H1 (cell line): ENCODE measurements around the gene GPR83. TPM values are rescaled to one million over a fixed set of nuclear protein-coding genes. Genes with fewer than 3 reads are reported as not detected.

Source experiments
- CTCF ChIA-PET: fragments of 300-600 bp; sonication (Branson Sonifier 250); formaldehyde crosslinking; loops from one replicate; lab custom pipeline; 2021; ENCODE audit not compliant: partially characterized antibody; lab: Charles Lee
- POLR2A ChIA-PET: fragments of 300-600 bp; sonication (Branson Sonifier 250); formaldehyde crosslinking; loops from one replicate; lab custom pipeline; 2021; ENCODE audit warnings: inconsistent platforms; ENCODE audit not compliant: partially characterized antibody; lab: Charles Lee
- DNase-seq, 2 experiments: peaks; one replicate each; pipeline versions ENCODE4 v3.0.0 to v3.0.0-alpha.2; 2010 to 2022; ENCODE audit warnings: low spot score in 2 of 2, low read depth in 1 of 2, mixed read lengths in 1 of 2
- FAIRE-seq: peaks from 2 replicates; lab custom pipeline; 2011; peaks lifted over from hg19 to GRCh38; lab: Jason Lieb, UNC
- H2AFZ ChIP-seq: 2 replicates; pipeline ENCODE4 v1.8.1; 2012; ENCODE audit warnings: low read length, inconsistent platforms
- H2AK5ac ChIP-seq: 2 replicates; pipeline ENCODE4 v1.6.1; 2013; ENCODE audit warnings: low read depth, low read length
- H2BK120ac ChIP-seq: replicated peaks from 2 replicates; pipeline ENCODE3; 2013; ENCODE audit warnings: low read depth, low read length, inconsistent platforms
- H2BK12ac ChIP-seq: 2 replicates; pipeline ENCODE4 v1.6.1; 2013; ENCODE audit warnings: low read depth, low read length
- H2BK15ac ChIP-seq: 2 replicates; pipeline ENCODE4 v1.6.1; 2013; ENCODE audit warnings: low read length
- H2BK20ac ChIP-seq: 2 replicates; pipeline ENCODE4 v1.6.1; 2013; ENCODE audit warnings: low read length
- H2BK5ac ChIP-seq: 2 replicates; pipeline ENCODE4 v1.6.1; 2013; ENCODE audit warnings: low read depth, low read length
- H3K14ac ChIP-seq: 2 replicates; pipeline ENCODE4 v1.6.1; 2013; ENCODE audit warnings: inconsistent platforms; ENCODE audit not compliant: insufficient read length
- H3K18ac ChIP-seq: 2 replicates; pipeline ENCODE4 v1.6.1; 2013; ENCODE audit warnings: low read length; ENCODE audit errors: extremely low read depth
- H3K23ac ChIP-seq: 2 replicates; pipeline ENCODE4 v1.6.1; 2013; ENCODE audit warnings: inconsistent platforms; ENCODE audit not compliant: insufficient read length
- H3K23me2 ChIP-seq: 2 replicates; pipeline ENCODE4 v1.6.1; 2013; ENCODE audit warnings: low read depth, low read length
- H3K27ac ChIP-seq: 2 replicates; pipeline ENCODE4 v1.6.1; 2011; ENCODE audit warnings: low read depth, low read length, inconsistent platforms
- H3K27me3 ChIP-seq, 4 experiments: replicated peaks in 1 of 4; 1 replicate in 1 of 4; 2 replicates in 3 of 4; pipeline versions ENCODE4 v1.6.1 to v1.8.1; 2011 to 2013; ENCODE audit warnings: low read length in 3 of 4, mild to moderate bottlenecking in 3 of 4, inconsistent platforms in 2 of 4, mixed read lengths in 2 of 4, moderate library complexity in 1 of 4; ENCODE audit not compliant: control insufficient read depth in 3 of 4, insufficient read depth in 3 of 4; ENCODE audit errors: extremely low read depth in 1 of 4
- H3K36me3 ChIP-seq, 4 experiments: 2 replicates each; pipeline versions ENCODE4 v1.6.1 to v1.8.1; 2011 to 2013; ENCODE audit warnings: mild to moderate bottlenecking in 4 of 4, low read length in 3 of 4, moderate library complexity in 2 of 4, control low read depth in 1 of 4, inconsistent platforms in 1 of 4; ENCODE audit not compliant: insufficient read depth in 4 of 4, control insufficient read depth in 2 of 4
- H3K4ac ChIP-seq: replicated peaks from 2 replicates; pipeline ENCODE3; 2013; ENCODE audit warnings: low read length, low read depth, mixed read lengths, inconsistent platforms; ENCODE audit not compliant: insufficient read length
- H3K4me1 ChIP-seq, 4 experiments: replicated peaks in 1 of 4; 1 replicate in 1 of 4; 2 replicates in 3 of 4; pipeline versions ENCODE4 v1.6.1 to v1.8.1; 2011 to 2013; ENCODE audit warnings: low read length in 3 of 4, inconsistent platforms in 2 of 4, mixed read lengths in 1 of 4; ENCODE audit not compliant: insufficient read depth in 4 of 4, control insufficient read depth in 3 of 4
- H3K4me2 ChIP-seq, 2 experiments: 2 replicates each; pipeline versions ENCODE4 v1.6.1 to v1.8.1; 2011 to 2013; ENCODE audit warnings: low read depth in 2 of 2, low read length in 2 of 2, control low read depth in 1 of 2, inconsistent platforms in 1 of 2, mild to moderate bottlenecking in 1 of 2; ENCODE audit not compliant: insufficient read depth in 1 of 2
- H3K4me3 ChIP-seq, 4 experiments: fragments of 200-600, 300-600 bp in 1 of 4; sonication (generic), shearing (Covaris generic), sonication (Bioruptor Twin) in 1 of 4; 2 replicates each; pipeline versions ENCODE4 v1.5.1 to v1.8.1; 2011 to 2016; ENCODE audit warnings: low read length in 4 of 4, low read depth in 3 of 4, control low read depth in 2 of 4, inconsistent platforms in 2 of 4, mild to moderate bottlenecking in 2 of 4, mixed read lengths in 1 of 4, moderate library complexity in 1 of 4; ENCODE audit not compliant: insufficient read depth in 2 of 4; ENCODE audit errors: extremely low read depth in 1 of 4
- H3K56ac ChIP-seq: replicated peaks from 2 replicates; pipeline ENCODE3; 2013; ENCODE audit warnings: low read depth, mild to moderate bottlenecking, mixed read lengths, low read length, inconsistent platforms; ENCODE audit not compliant: insufficient read length
- H3K79me1 ChIP-seq: 2 replicates; pipeline ENCODE4 v1.6.1; 2013; ENCODE audit warnings: low read depth, low read length, control low read depth
- H3K79me2 ChIP-seq, 2 experiments: 2 replicates each; pipeline versions ENCODE4 v1.6.1 to v1.8.1; 2012 to 2013; ENCODE audit warnings: low read length in 2 of 2, mild to moderate bottlenecking in 2 of 2, inconsistent platforms in 1 of 2; ENCODE audit not compliant: insufficient read depth in 2 of 2, control insufficient read depth in 1 of 2
- H3K9ac ChIP-seq, 4 experiments: replicated peaks in 1 of 4; 1 replicate in 1 of 4; 2 replicates in 3 of 4; pipeline versions ENCODE4 v1.6.1 to v1.8.1; 2011 to 2013; ENCODE audit warnings: low read depth in 3 of 4, low read length in 3 of 4, control low read depth in 2 of 4, mild to moderate bottlenecking in 2 of 4, moderate library complexity in 2 of 4, inconsistent platforms in 1 of 4; ENCODE audit errors: extremely low read depth in 1 of 4
- H3K9me3 ChIP-seq, 2 experiments: 2 replicates each; pipeline versions ENCODE4 v1.6.1 to v1.8.1; 2012 to 2013; ENCODE audit warnings: mild to moderate bottlenecking in 2 of 2, moderate library complexity in 2 of 2, control low read depth in 1 of 2, inconsistent platforms in 1 of 2, low read depth in 1 of 2, low read length in 1 of 2, mixed read lengths in 1 of 2; ENCODE audit not compliant: insufficient read depth in 2 of 2
- H4K20me1 ChIP-seq, 2 experiments: replicated peaks in 1 of 2; 2 replicates each; pipeline versions ENCODE3 to v1.8.1; 2011 to 2013; ENCODE audit warnings: inconsistent platforms in 2 of 2, low read length in 2 of 2, mild to moderate bottlenecking in 1 of 2; ENCODE audit not compliant: insufficient read depth in 2 of 2, control insufficient read depth in 1 of 2
- H4K5ac ChIP-seq: 2 replicates; pipeline ENCODE4 v1.6.1; 2013; ENCODE audit warnings: low read length, low read depth, mixed read lengths, inconsistent platforms; ENCODE audit not compliant: insufficient read length
- H4K8ac ChIP-seq: 2 replicates; pipeline ENCODE4 v1.8.0; 2013; ENCODE audit warnings: mild to moderate bottlenecking, moderate library complexity, low read length, inconsistent platforms; ENCODE audit not compliant: insufficient read depth; ENCODE audit errors: extremely low read depth
- H4K91ac ChIP-seq: replicated peaks from 2 replicates; pipeline ENCODE3; 2013; ENCODE audit warnings: low read length, mixed read lengths, inconsistent platforms; ENCODE audit not compliant: insufficient read length
- CTBP2 ChIP-seq: IDR thresholded peaks from 2 replicates; pipeline ENCODE4 v1.7.0; 2011; ENCODE audit warnings: borderline replicate concordance, mild to moderate bottlenecking, moderate library complexity, mixed read lengths, low read length; ENCODE audit not compliant: insufficient read depth, insufficient read length
- KDM4A ChIP-seq: IDR thresholded peaks from one replicate; pipeline ENCODE4 v1.7.1; 2012; ENCODE audit warnings: low read depth, mild to moderate bottlenecking, moderate library complexity, low read length, inconsistent platforms; ENCODE audit not compliant: severe bottlenecking
- RNF2 ChIP-seq: fragments of 200-900, 300-1000 bp; sonication (generic); IDR thresholded peaks from 2 replicates; pipeline ENCODE4 v1.7.1; 2016; ENCODE audit warnings: borderline replicate concordance, low read depth, mild to moderate bottlenecking, antibody characterized with exemption, low read length; ENCODE audit not compliant: poor library complexity, severe bottlenecking; ENCODE audit errors: missing control alignments
- WGBS, 2 experiments: shearing (Covaris generic) in 1 of 2; methylation state at CpG; one replicate each; pipeline versions ENCODE4 v1.1.6 to v1.1.7; 2013 to 2015; ENCODE audit warnings: low lambda C conversion rate in 2 of 2, mixed read lengths in 2 of 2, inconsistent platforms in 1 of 2, low coverage in 1 of 2, missing lambda C conversion rate in 1 of 2; ENCODE audit not compliant: insufficient replicate concordance in 2 of 2, insufficient coverage in 1 of 2, insufficient read length in 1 of 2; ENCODE audit errors: extremely low coverage in 1 of 2, missing lambda C conversion rate in 1 of 2; 5-methylcytosine and 5-hydroxymethylcytosine counted together
- polyA plus RNA-seq, 7 experiments: library from polyadenylated mRNA; depleted of rRNA in 3 of 7; stranded (reverse) in 5 of 7; unstranded in 2 of 7; fragments of >200 nt in 5 of 7; fragments of 200-250 nt in 2 of 7; gene quantifications; 1 replicate in 5 of 7; 2 replicates in 1 of 7; 4 replicates in 1 of 7; pipeline versions ENCODE4 v1.2.1 to v1.2.3, GENCODE V29; 2011 to 2013; ENCODE audit warnings: missing spikeins in 2 of 7, mixed read lengths in 2 of 7
- total RNA-seq: library from RNA; stranded (reverse); fragmentation: NEBNext Ultra II Directional; extraction: Animal tissue kit (Norgen Biotek cat#: 25700); gene quantifications from 2 replicates; pipeline ENCODE4 v1.2.1, GENCODE V29; 2021
- TF ChIP-seq, protein P1 (sequence below): IDR thresholded peaks from 2 replicates; pipeline ENCODE4 v1.6.1; 2011; ENCODE audit warnings: low read length, improper control_type of control experiment

GPR83 gene
- total and polyA plus RNA-seq, 2 of the 8 experiments (the other 6 are each of a cell fraction or from before 2014, with no cell fraction given) = 0.30 to 1.5 TPM

GRCh38 chr11:94336033-94336432 lies 65.2 kb downstream of the GPR83 start:
- H2BK20ac ChIP-seq = no peak overlapping the region
- no peak overlapping the region for H3K27ac ChIP-seq
- no peak overlapping the region for H2AFZ ChIP-seq
- no peaks in the 10 kb centered on the region for H3K23me2 ChIP-seq
- H3K4me1 ChIP-seq = no peaks in the 10 kb centered on the region
- no peak overlapping the region for H3K4me2 ChIP-seq
- no peak overlapping the region for H3K56ac ChIP-seq
- no peak overlapping the region for H3K18ac ChIP-seq
- H4K20me1 ChIP-seq = no peaks in the 10 kb centered on the region
- no peak overlapping the region for H3K23ac ChIP-seq
- no peak overlapping the region for H4K91ac ChIP-seq
- no peak for TF ChIP-seq RNF2
- TF ChIP-seq CTBP2 = no peak
- TF ChIP-seq, protein P1, sequence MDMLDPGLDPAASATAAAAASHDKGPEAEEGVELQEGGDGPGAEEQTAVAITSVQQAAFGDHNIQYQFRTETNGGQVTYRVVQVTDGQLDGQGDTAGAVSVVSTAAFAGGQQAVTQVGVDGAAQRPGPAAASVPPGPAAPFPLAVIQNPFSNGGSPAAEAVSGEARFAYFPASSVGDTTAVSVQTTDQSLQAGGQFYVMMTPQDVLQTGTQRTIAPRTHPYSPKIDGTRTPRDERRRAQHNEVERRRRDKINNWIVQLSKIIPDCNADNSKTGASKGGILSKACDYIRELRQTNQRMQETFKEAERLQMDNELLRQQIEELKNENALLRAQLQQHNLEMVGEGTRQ = no peak
- TF ChIP-seq KDM4A = no peak
- WGBS, 2 experiments = 94% methylated on average over 6 of the region's 6 CpGs; no CpG with 5 or more reads in 1 of the 2 experiments
- no peaks in the 10 kb centered on the region for H3K9me3 ChIP-seq
- H3K36me3 ChIP-seq = no peaks in the 10 kb centered on the region
- H2AK5ac ChIP-seq = no peak overlapping the region
- H2BK5ac ChIP-seq = no peak overlapping the region
- H3K79me2 ChIP-seq = no peaks in the 10 kb centered on the region
- H3K14ac ChIP-seq = no peak overlapping the region
- FAIRE-seq = no peak
- H2BK15ac ChIP-seq = no peak overlapping the region
- no peak overlapping the region for H2BK12ac ChIP-seq
- H2BK120ac ChIP-seq = no peak overlapping the region
- ChIA-PET POLR2A (no interaction called here), CTCF (interaction anchor here (0.7 to 2.7 kb wide), 3 partner anchors 10 to 227 kb away, joined by 3 to 11 read pairs (median 5); no protein-coding TSS in a partner anchor)
- H3K4ac ChIP-seq = no peak overlapping the region
- no peaks in the 10 kb centered on the region for H3K79me1 ChIP-seq
- no peak overlapping the region for H4K5ac ChIP-seq
- DNase-seq = no peak
- no peak overlapping the region for H3K9ac ChIP-seq
- no peaks in the 10 kb centered on the region for H3K27me3 ChIP-seq
- no peak overlapping the region for H4K8ac ChIP-seq
- no peak overlapping the region for H3K4me3 ChIP-seq
